T-helper 22 cell (primary cell): ENCODE measurements around the gene RASGRP4.

Source experiments
- DNase-seq: peaks from one replicate; pipeline ENCODE4 v3.0.0-alpha.2; 2020; ENCODE audit warnings: low read depth

RASGRP4 gene

DNA sequence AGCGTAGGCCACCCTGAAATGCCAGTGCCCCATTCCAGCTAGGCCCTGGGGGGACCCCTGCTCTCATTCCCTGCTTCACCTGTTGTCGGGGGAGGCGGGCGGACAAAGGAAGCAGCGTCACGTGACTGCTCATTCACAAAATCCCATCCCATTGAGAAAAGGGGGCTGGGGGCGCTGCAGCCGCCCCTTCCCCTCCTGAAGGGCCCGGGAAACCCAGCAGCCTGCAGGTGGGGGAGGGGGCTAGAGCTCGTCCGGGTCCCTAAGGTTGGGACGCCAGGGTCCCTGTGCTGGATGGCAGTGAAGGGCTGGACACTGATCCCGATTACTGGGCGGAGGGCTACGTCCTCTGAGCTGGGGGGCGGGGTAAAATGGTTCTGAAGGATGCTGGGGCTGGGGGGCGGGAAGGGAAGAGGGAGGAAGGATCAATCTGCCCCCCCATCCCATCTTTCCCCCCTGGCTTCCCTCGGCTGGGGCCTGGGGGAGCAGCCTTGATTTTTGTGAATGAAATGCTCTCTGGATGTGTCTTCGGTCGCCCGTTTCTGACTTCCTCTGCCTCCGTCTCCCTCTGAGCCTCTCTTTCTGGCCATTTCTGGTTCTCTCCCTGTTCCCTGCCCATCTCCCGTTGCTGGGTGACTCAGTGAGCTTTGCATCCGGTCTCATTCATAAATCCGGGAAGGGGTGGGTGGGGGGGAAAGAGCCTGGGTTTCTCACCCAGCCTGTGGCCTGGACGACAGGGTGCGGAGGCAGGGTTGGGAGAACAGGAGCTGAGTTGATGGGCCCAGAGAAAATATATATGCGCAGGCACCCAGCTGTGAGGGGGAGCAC, 36.7 kb downstream of the RASGRP4 start:
- DNase-seq, result no peak

DNA sequence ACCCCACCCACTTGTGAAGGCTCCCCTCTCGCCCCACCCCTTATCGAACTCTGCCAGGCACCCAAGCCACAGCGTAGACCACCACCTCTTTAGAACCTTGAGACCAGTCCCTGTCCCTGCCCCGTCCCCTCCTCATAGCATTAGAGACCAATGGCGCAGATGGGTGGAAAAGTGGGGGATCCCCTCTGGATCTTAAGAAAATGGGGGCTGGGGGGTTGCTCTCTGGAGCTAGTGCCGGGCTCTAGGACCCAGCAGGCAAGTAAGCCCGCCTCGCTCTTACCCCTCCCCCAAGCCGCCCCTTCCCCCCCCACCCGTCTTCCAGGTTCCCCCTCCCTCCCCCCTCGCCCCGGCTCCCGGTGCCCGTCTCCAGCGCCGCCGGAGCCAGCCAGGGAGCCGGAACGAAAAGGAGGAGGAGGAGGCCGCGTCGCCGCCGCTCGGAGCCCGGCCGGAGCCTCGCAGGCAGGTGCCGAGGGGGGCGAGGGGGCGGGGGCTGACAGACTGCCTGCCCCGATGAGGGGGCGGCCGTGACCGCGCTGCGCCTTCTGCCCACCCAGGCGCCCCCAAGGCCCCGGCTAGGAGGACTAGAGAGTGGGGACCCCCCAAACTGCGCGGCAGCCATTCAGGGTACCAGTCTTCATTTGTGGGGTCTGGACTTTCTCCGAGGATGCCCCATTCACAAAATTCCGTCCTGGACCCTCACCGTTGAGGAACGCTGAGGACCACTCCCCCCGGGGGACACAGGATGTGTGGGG, 37.5 kb downstream of the RASGRP4 start, which contains the start of gene SPRED3:
TSS of gene SPRED3 (plus strand) at position 349 of the 752 bp plus-strand sequence. CDS start 1,606 bp downstream, outside the sequence.
- DNase-seq, result no peak

- peak; percentile 75 for DNase-seq
Measured at GRCh38 chr19:38387550-38388348, 38.3 kb downstream of the RASGRP4 start, which contains the start of gene GGN. Gene GGN (minus strand): TSS chr19:38388034. CDS start chr19:38387261, 773 bp downstream.

GRCh38 chr19:38386971-38387549, 39.0 kb downstream of the RASGRP4 start:
- DNase-seq, result no peak

GRCh38 chr19:38386300-38386970, 39.6 kb downstream of the RASGRP4 start:
- DNase-seq, result no peak

GRCh38 chr19:38385804-38386257, 40.2 kb downstream of the RASGRP4 start:
- DNase-seq, result no peak

GRCh38 chr19:38385057-38385803, 40.8 kb downstream of the RASGRP4 start:
- DNase-seq, result no peak

- DNase-seq, result no peak
Measured at GRCh38 chr19:38384209-38385027, 41.6 kb downstream of the RASGRP4 start.

GRCh38 chr19:38383743-38384142, 42.3 kb downstream of the RASGRP4 start:
- no peak for DNase-seq

DNA sequence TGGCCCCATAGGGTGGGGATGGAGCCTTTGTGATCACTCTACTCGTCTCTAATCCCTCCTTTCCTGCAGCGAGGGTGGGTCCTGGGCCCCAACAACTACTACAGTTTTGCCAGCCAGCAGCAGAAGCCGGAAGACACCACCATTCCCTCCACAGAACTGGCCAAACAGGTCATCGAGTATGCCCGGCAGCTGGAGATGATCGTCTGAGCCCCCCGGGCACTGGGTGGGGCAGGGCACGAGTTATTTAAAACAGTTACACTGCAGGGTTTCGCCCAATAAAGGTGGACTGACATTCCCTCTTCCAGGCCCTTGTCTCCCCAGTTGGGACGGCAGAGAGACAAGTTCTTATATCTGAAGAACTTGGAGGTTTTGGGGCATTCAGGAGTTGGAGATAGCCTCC, 42.8 kb downstream of the RASGRP4 start:
- DNase-seq, result no peak

- no peak for DNase-seq
Measured at GRCh38 chr19:38381138-38381537, 44.9 kb downstream of the RASGRP4 start.

DNA sequence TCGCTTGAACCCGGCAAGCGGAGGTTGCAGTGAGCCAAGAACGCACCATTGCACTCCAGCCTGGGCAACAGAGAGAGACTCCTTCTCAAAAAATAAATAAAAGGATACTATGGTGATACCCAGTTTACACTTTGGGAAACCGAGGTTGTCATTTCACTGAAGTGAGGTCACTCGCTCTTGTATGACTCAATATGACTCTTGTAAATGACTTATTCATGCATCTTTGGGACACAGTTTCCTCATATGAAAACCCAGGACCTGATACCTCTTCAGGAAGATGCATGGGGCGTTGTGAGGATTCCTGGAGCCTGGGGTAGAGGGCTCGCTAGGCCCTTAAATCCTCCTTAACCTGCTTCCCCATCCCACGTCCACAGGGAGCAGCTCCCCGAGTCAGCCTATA, 47.2 kb downstream of the RASGRP4 start:
- no peak for DNase-seq

DNA sequence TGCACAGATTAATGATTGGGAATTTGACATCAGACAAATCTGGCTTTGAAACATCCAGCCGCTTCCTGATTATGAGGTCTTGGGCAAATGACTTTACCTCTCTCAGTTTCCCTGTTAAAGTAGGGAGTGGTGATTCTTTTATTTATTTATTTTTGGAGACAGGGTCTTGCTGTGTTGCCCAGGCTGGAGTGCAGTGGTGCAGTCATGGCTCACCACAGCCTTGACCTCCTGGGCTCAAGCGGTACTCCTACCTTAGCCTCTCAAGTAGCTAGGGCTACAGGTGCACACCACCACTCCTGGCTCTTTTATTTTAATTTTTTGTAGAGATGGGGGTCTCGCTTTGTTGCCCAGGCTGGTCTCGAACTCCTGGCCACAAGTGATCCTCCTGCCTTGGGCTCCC, 49.0 kb downstream of the RASGRP4 start:
- DNase-seq, result no peak

DNA sequence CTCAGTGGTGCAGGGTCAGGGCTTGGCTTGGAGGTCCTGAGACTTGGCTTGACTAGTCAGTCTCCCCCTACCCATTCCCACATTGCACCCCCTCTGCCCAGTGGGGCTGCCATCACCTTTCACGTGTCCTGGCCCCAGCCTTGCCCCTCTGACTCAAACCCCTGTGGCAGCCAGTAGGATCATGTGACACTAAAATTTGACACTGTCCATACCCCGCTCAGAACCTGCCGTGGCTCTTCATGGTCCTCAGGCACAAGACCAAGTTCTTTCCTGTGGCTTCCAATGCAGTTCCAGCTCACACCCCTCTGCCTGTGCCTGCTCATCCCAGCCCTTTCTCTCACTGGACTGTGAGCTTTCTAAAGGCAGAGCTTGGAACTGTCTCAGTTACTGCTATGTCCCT, 49.4 kb downstream of the RASGRP4 start:
- no peak for DNase-seq

- DNase-seq, result no peak
Measured at GRCh38 chr19:38375748-38376147, 50.3 kb downstream of the RASGRP4 start.

DNA sequence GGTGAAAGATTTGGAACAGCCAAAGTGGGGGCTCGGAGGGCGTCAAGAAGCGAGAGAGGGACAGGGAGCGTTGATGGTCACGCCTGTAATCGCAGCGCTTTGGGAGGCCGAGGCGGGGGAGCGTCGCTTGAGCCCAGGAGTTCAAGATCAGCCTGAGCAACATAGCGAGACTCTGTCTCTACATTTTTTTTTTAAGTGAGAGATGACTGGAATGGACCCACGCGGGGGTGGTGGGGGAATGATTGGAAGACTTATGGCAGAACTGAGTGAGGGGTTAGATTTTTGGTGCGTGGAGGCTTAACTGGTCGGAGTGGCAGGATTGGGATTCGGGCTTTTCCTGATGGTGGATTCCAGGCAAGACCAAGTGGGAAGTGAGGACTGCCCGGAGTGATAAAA, 50.9 kb downstream of the RASGRP4 start:
- no peak for DNase-seq

GRCh38 chr19:38374332-38375097, 51.5 kb downstream of the RASGRP4 start, which contains the start of gene PSMD8:
Gene PSMD8 (plus strand): TSS chr19:38374571. CDS start chr19:38374602, 31 bp downstream.
- DNase-seq, result peak; percentile 98

- no peak for DNase-seq
Measured at GRCh38 chr19:38373907-38374331, 52.1 kb downstream of the RASGRP4 start.

- no peak for DNase-seq
Measured at GRCh38 chr19:38371081-38371480, 54.9 kb downstream of the RASGRP4 start.
